Naive thymus-derived CD8-positive, alpha-beta T cell (primary cell): ENCODE data around the gene BCKDHB. TPM values are rescaled to one million over a fixed set of nuclear protein-coding genes. Genes with fewer than 3 reads are reported as not detected.
A peak's percentile ranks its signal among the peaks of the same experiment; 100 is the strongest.
"Not testable (repeated sequence)": the region's sequence is repeated elsewhere in the genome, so short reads cannot be mapped to it uniquely, and the experiment has no call there.

ENCODE experiments used
- ATAC-seq, 2 donors: fragments of 150-1000 bp; cut with Tn5 transposase in 1 of 2; sonication (Bioruptor Pico), chemical (Tn5 transposase) in 1 of 2; 1 replicate in 1 of 2; 2 replicates in 1 of 2; pipeline ENCODE4 v1.10.0; 2021; ENCODE audit warnings: mild to moderate bottlenecking in 2 of 2, moderate library complexity in 2 of 2
- POLR2A ChIA-PET: fragments of 350-600 bp; sonication (Branson Sonifier 250); formaldehyde crosslinking; loops from one replicate; lab custom pipeline; 2021; ENCODE audit warnings: antibody characterized with exemption; lab: Charles Lee
- DNase-seq, 10 donors: peaks; one replicate each; pipeline versions ENCODE4 v3.0.0 to v3.0.0-alpha.2; 2020 to 2022
- H3K27ac Mint-ChIP-seq, 10 donors: one replicate each; pipeline ENCODE4 v1.8.0; 2020 to 2022; ENCODE audit warnings: mild to moderate bottlenecking in 10 of 10, mixed read lengths in 10 of 10, moderate library complexity in 4 of 10, inconsistent platforms in 1 of 10
- H3K27me3 Mint-ChIP-seq, 5 donors: one replicate each; pipeline ENCODE4 v1.8.0; 2021 to 2022; ENCODE audit warnings: mixed read lengths in 5 of 5
- H3K36me3 Mint-ChIP-seq, 3 donors: one replicate each; pipeline ENCODE4 v1.8.0; 2020 to 2022; ENCODE audit warnings: mixed read lengths in 3 of 3, mild to moderate bottlenecking in 2 of 3, inconsistent platforms in 1 of 3
- H3K4me1 Mint-ChIP-seq, 4 donors: one replicate each; pipeline ENCODE4 v1.8.0; 2021 to 2022; ENCODE audit warnings: mixed read lengths in 4 of 4
- H3K4me3 Mint-ChIP-seq, 10 donors: one replicate each; pipeline ENCODE4 v1.8.0; 2020 to 2022; ENCODE audit warnings: mild to moderate bottlenecking in 10 of 10, mixed read lengths in 10 of 10, moderate library complexity in 6 of 10, inconsistent platforms in 1 of 10
- H3K9me3 Mint-ChIP-seq, 9 donors: one replicate each; pipeline ENCODE4 v1.8.0; 2020 to 2022; ENCODE audit warnings: mixed read lengths in 9 of 9, mild to moderate bottlenecking in 3 of 9, inconsistent platforms in 1 of 9, moderate library complexity in 1 of 9
- polyA plus RNA-seq, 3 donors: library from polyadenylated mRNA; unstranded; fragments of 300-500 nt; fragmentation: Illumina TruSeq; gene quantifications; one replicate each; pipeline ENCODE4 v1.2.3, GENCODE V29; 2021
- total RNA-seq, 8 experiments: library from RNA in 2 of 8; stranded (reverse) in 2 of 8; gene quantifications; one replicate each; pipeline ENCODE4 v1.2.3 and lab custom pipeline; 2021 to 2026

The BCKDHB gene
- 10 to 100 TPM; 20.1 to 22.3 TPM for total RNA-seq
- 10 to 100 TPM; 24.1 to 31.4 (median 26.4) TPM for polyA plus RNA-seq
- 10.6 to 24.7 (median 15.8) reads per million in 6 experiments for total RNA-seq (lab: John Stamatoyannopoulos, UW)

DNA sequence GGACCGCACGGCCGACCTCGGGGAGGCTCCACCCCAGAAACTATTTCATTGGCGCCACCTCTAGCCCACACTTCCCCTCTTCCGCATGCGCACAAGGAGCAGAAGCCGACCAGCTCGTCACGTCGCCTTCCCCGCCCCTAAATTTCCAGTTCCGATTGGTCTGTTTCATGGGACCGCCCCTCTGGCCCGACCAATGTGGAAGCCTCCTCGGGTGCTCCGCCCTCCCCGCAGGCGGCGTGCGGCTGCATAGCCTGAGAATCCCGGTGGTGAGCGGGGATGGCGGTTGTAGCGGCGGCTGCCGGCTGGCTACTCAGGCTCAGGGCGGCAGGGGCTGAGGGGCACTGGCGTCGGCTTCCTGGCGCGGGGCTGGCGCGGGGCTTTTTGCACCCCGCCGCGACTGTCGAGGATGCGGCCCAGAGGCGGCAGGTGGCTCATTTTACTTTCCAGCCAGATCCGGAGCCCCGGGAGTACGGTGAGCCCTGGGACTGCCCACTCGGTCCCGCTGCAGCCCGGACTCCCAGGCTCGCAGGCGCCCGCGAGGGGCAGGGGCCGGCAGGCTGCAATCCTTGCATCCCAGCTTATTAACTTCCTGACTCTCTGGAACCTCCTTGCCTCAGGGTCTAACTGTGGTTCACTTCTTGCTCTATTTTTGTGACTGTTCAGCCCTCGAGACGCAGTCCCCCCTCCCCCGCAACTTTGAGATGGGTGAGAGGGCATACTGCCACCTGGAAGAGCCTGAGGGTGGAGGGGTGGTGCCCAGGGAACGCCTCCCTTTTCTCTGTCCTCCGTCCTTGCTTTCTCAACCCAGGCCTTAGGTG lies at the start of gene BCKDHB:
Gene BCKDHB (plus strand): TSS at position 254 of the 818 bp plus-strand sequence. CDS start 23 bp downstream, at position 277.
- H3K4me3 Mint-ChIP-seq, result peak within 1 kb of the TSS; percentile 86 to 98 (median 92)
- H3K36me3 Mint-ChIP-seq, result peaks cover 0 to 6% (median 0%) of the 10 kb centered on the region in 3 donors
- peaks cover 0 to 11% (median 3%) of the 10 kb centered on the region in 5 donors for H3K27me3 Mint-ChIP-seq
- POLR2A ChIA-PET, result interaction anchor here (0.8 to 3.3 kb wide), 6 partner anchors 8 to 1646 kb away, joined by 3 to 18 read pairs (median 8); partner anchors contain the start of genes ELOVL4, TENT5A and TTK
- DNase-seq (peak; percentile 87 to 99 (median 98)), ATAC-seq (peak; percentile 97)
- peaks cover 15 to 28% (median 22%) of the 10 kb centered on the region in 4 donors for H3K4me1 Mint-ChIP-seq
- H3K9me3 Mint-ChIP-seq, result no peaks in the 10 kb centered on the region
- peak within 1 kb of the TSS; percentile 56 to 96 (median 91) for H3K27ac Mint-ChIP-seq

- ATAC-seq, result no peak
- H3K9me3 Mint-ChIP-seq, result no peaks in the 10 kb centered on the region
- no peak for DNase-seq
- no peak overlapping the region for H3K4me3 Mint-ChIP-seq
- POLR2A ChIA-PET, result no interaction called here
- peaks cover 0 to 4% (median 0%) of the 10 kb centered on the region in 5 donors for H3K27me3 Mint-ChIP-seq
- no peak overlapping the region for H3K27ac Mint-ChIP-seq
- H3K36me3 Mint-ChIP-seq, result no peaks in the 10 kb centered on the region
- no peaks in the 10 kb centered on the region for H3K4me1 Mint-ChIP-seq
Measured at GRCh38 chr6:80060774-80061173, 45.7 kb upstream of the BCKDHB start.

- POLR2A ChIA-PET, H3K27me3 Mint-ChIP-seq, H3K4me1 Mint-ChIP-seq, H3K27ac Mint-ChIP-seq, H3K4me3 Mint-ChIP-seq, DNase-seq, ATAC-seq: not testable (repeated sequence)
- H3K9me3 Mint-ChIP-seq, result peaks cover 0 to 20% (median 8%) of the 10 kb centered on the region in 9 donors
- peaks cover 0 to 13% (median 4%) of the 10 kb centered on the region in 3 donors for H3K36me3 Mint-ChIP-seq
Measured at GRCh38 chr6:80068146-80068545, 38.3 kb upstream of the BCKDHB start.

GRCh38 chr6:80070431-80070830 lies 36.0 kb upstream of the BCKDHB start:
- H3K4me1 Mint-ChIP-seq, H3K27me3 Mint-ChIP-seq, ATAC-seq, DNase-seq, H3K27ac Mint-ChIP-seq, POLR2A ChIA-PET, H3K4me3 Mint-ChIP-seq: not testable (repeated sequence)
- peaks cover 0 to 18% (median 10%) of the 10 kb centered on the region in 3 donors for H3K36me3 Mint-ChIP-seq
- H3K9me3 Mint-ChIP-seq, result peaks cover 6 to 34% (median 11%) of the 10 kb centered on the region in 9 donors

DNA sequence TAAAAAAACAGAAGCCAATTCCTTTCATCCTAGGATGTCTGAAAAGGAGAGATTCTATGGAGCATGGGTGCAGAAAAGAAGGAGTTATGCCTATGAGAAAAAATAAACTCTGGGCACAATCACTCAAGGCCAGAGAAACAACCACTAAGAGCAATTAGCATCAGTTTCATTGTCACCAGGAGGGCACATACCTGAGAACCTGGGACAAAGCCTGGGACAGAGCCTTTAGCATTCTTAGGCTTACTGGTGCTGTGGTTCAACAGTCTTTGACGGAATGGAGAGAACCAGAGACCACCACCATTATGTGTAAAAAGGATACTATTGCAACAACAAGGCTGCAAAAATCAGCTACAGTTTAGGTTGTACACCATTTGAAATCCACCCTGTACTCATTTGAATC lies 29.4 kb upstream of the BCKDHB start:
- Mint-ChIP-seq H3K27ac (no peak overlapping the region), H3K4me3 (no peak overlapping the region), H3K4me1 (no peaks in the 10 kb centered on the region), H3K36me3 (peaks cover 0 to 13% (median 10%) of the 10 kb centered on the region in 3 donors), H3K9me3 (peaks cover 6 to 22% (median 11%) of the 10 kb centered on the region in 9 donors), H3K27me3 (peaks cover 0 to 4% (median 3%) of the 10 kb centered on the region in 5 donors)
- ATAC-seq (no peak), DNase-seq (no peak)
- POLR2A ChIA-PET, result no interaction called here

DNA sequence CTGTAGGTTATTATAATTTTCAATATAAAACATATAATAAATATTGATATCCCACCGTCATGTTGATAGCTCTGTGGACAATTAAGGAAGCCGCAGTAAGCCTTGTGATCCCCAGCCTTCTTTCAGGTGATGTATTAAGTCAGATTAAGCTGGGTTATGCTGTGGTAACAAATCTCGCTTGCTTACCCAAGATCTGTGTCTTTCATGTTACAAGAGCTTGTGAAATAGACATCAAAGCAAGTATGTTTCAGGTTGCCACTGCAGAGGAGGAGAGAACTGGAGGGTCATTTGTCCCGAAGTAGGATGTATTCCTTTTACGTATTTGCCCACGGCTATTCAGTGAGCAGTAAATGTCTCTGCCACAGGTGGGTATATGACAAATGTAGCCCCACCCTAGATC lies 17.8 kb upstream of the BCKDHB start:
- Mint-ChIP-seq H3K27me3 (peaks cover 0 to 12% (median 6%) of the 10 kb centered on the region in 5 donors), H3K36me3 (no peaks in the 10 kb centered on the region), H3K4me1 (no peaks in the 10 kb centered on the region), H3K4me3 (no peak overlapping the region), H3K27ac (no peak overlapping the region), H3K9me3 (no peaks in the 10 kb centered on the region)
- no peak for ATAC-seq
- POLR2A ChIA-PET, result no interaction called here
- no peak for DNase-seq

DNA sequence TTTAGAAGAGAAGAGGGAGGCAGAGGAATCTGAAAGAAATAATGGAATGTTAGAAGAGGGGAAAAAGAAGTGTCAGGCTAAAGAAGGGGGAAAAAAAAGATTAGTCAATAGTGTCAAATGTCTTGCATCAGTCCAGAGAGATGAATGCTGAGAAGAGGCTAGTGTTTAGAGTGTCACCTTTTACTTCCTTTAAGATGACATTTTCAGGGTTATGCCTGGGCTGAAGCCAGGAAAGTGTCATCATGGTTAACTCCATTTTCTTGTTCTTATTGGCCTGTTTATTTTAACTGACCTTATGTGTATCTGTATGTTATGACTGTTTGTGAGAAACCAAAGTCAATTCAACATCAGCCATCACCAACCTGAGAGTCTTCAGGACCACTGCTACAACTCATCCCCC lies 15.0 kb upstream of the BCKDHB start:
- POLR2A ChIA-PET, result no interaction called here
- ATAC-seq, result no peak
- no peak for DNase-seq
- H3K4me3 Mint-ChIP-seq, result no peak overlapping the region
- H3K4me1 Mint-ChIP-seq, result peaks cover 0 to 9% (median 5%) of the 10 kb centered on the region in 4 donors
- peaks cover 0 to 12% (median 6%) of the 10 kb centered on the region in 5 donors for H3K27me3 Mint-ChIP-seq
- H3K9me3 Mint-ChIP-seq, result no peaks in the 10 kb centered on the region
- H3K36me3 Mint-ChIP-seq, result no peaks in the 10 kb centered on the region
- H3K27ac Mint-ChIP-seq, result no peak overlapping the region

DNA sequence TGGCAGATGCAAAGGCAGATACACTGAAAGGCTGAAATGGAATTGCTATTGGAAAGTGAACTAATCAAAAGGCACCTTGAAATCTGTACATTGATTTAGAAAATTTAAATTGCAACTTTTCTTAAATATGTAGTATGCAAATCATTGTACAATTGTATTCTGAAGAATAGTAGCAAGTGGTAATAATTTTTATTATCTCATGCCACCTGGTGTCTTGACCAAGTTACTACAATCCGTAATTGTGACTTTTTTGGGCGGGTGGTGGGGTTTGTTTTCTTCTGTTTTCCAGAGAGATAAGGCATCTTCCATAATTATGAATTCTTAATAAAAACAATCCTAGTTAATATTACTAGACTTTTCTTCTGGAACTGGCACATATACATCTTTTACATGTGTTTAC lies 12.5 kb upstream of the BCKDHB start:
- ATAC-seq (no peak), DNase-seq (peak in 3 of 10 donors; percentile 30 to 51 (median 37))
- Mint-ChIP-seq H3K27ac (no peak overlapping the region), H3K9me3 (no peaks in the 10 kb centered on the region), H3K27me3 (peaks cover 0 to 11% (median 2%) of the 10 kb centered on the region in 5 donors), H3K4me1 (peaks cover 0 to 9% (median 5%) of the 10 kb centered on the region in 4 donors), H3K36me3 (no peaks in the 10 kb centered on the region), H3K4me3 (no peak overlapping the region)
- POLR2A ChIA-PET, result no interaction called here

DNA sequence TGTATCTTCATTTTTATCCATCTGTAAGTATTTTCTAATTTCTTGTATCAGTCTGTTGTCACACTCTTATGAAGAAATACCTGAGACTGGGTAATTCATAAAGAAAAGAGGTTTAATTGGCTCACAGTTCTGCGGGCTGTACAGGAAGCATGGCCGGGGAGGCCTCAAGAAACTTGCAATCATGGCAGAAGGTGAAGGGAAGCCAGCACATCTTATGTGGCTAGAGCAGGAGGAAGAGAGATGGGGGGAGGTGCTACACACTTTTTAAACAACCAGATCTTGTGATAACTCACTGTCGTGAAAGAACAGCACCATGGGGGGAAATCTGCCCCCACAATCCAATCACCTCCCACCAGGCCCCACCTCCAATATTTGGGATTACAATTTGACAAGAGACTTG lies 10.9 kb upstream of the BCKDHB start:
- DNase-seq (no peak), ATAC-seq (no peak)
- Mint-ChIP-seq H3K9me3 (no peaks in the 10 kb centered on the region), H3K4me3 (no peak overlapping the region), H3K36me3 (no peaks in the 10 kb centered on the region), H3K27ac (peak overlapping the region in 7 of 10 donors; percentile 13 to 80 (median 54)), H3K27me3 (no peaks in the 10 kb centered on the region), H3K4me1 (peaks cover 0 to 9% (median 5%) of the 10 kb centered on the region in 4 donors)
- POLR2A ChIA-PET, result no interaction called here

DNA sequence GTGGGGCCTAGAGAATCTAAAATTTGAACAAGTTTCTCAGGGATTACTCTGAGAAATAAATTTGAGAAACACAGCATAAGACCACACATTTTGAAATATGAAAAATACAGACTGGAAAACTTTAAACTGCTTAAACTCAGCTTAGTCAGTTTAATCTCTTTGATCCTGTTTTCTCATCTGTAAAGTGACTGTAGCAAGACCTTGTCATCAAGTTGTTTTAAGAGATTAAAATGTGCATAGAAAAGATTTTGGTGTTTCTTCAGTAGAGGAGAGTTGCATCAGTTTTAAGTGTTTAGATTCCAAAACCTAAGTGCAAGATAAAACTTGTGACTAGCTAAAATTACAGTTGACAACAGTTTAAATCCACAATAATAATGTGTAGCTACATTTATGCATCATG lies 8.1 kb upstream of the BCKDHB start:
- Mint-ChIP-seq H3K36me3 (no peaks in the 10 kb centered on the region), H3K27me3 (peaks cover 0 to 1% (median 0%) of the 10 kb centered on the region in 5 donors), H3K27ac (no peak overlapping the region), H3K9me3 (no peaks in the 10 kb centered on the region), H3K4me3 (no peak overlapping the region), H3K4me1 (peaks cover 0 to 9% (median 5%) of the 10 kb centered on the region in 4 donors)
- DNase-seq, result no peak
- no peak for ATAC-seq
- POLR2A ChIA-PET, result no interaction called here

- peaks cover 15 to 22% (median 21%) of the 10 kb centered on the region in 4 donors for H3K4me1 Mint-ChIP-seq
- DNase-seq, result no peak
- no peaks in the 10 kb centered on the region for H3K36me3 Mint-ChIP-seq
- ATAC-seq, result no peak
- H3K27ac Mint-ChIP-seq, result no peak overlapping the region
- peaks cover 0 to 11% (median 3%) of the 10 kb centered on the region in 5 donors for H3K27me3 Mint-ChIP-seq
- POLR2A ChIA-PET, result interaction anchor here (3.3 kb wide), 1 partner anchor 1649 kb away, joined by 18 read pairs; the partner anchor contains the start of gene TENT5A
- H3K4me3 Mint-ChIP-seq, result no peak overlapping the region
- no peaks in the 10 kb centered on the region for H3K9me3 Mint-ChIP-seq
Measured at GRCh38 chr6:80104520-80104919, 2.0 kb upstream of the BCKDHB start.

GRCh38 chr6:80105972-80106417 lies 476 bp upstream of the BCKDHB start:
- ATAC-seq (no peak), DNase-seq (no peak)
- no peaks in the 10 kb centered on the region for H3K9me3 Mint-ChIP-seq
- POLR2A ChIA-PET, result interaction anchor here (0.8 to 3.3 kb wide), 6 partner anchors 8 to 1647 kb away, joined by 3 to 18 read pairs (median 8); partner anchors contain the start of genes ELOVL4, TENT5A and TTK
- peaks cover 0 to 11% (median 3%) of the 10 kb centered on the region in 5 donors for H3K27me3 Mint-ChIP-seq
- peak overlapping the region; percentile 56 to 96 (median 91) for H3K27ac Mint-ChIP-seq
- H3K4me3 Mint-ChIP-seq, result peak overlapping the region; percentile 86 to 98 (median 92)
- H3K4me1 Mint-ChIP-seq, result peaks cover 15 to 28% (median 22%) of the 10 kb centered on the region in 4 donors
- no peaks in the 10 kb centered on the region for H3K36me3 Mint-ChIP-seq

- H3K27ac Mint-ChIP-seq, DNase-seq, POLR2A ChIA-PET, H3K4me3 Mint-ChIP-seq, ATAC-seq, H3K27me3 Mint-ChIP-seq: not testable (repeated sequence)
- Mint-ChIP-seq H3K9me3 (peaks cover 0 to 45% (median 19%) of the 10 kb centered on the region in 9 donors), H3K4me1 (peaks cover 11 to 36% (median 13%) of the 10 kb centered on the region in 4 donors), H3K36me3 (peaks cover 10 to 47% (median 28%) of the 10 kb centered on the region in 3 donors)
Measured at GRCh38 chr6:80122576-80122975, 16.1 kb downstream of the BCKDHB start.
